OCI-LY7 (cell line): ENCODE results near the gene TUBB3. TPM values are rescaled to one million over a fixed set of nuclear protein-coding genes. Genes with fewer than 3 reads are reported as not detected.

ENCODE experiments used
- BruUV-seq: library from RNA; stranded (reverse); fragments of 400-500 nt; replicated peaks from 2 replicates; lab custom pipeline; 2021; lab: Mats Ljungman, UMichigan
- CTCF ChIA-PET: fragments of 300-600 bp; sonication (Branson Sonifier 250); formaldehyde crosslinking; loops from one replicate; lab custom pipeline; 2022; ENCODE audit warnings: antibody characterized with exemption; ENCODE audit not compliant: unreplicated experiment; lab: Charles Lee
- POLR2A ChIA-PET: fragments of 300-600 bp; sonication (Branson Sonifier 250); formaldehyde crosslinking; loops from one replicate; lab custom pipeline; 2022; ENCODE audit warnings: antibody characterized with exemption; lab: Charles Lee
- DNase-seq: peaks from one replicate; pipeline ENCODE4 v3.0.0-alpha.2; 2015; ENCODE audit warnings: low spot score
- H2AFZ ChIP-seq: fragments of 200-600 bp; sonication (generic), shearing (Covaris generic); 2 replicates; pipeline ENCODE4 v1.6.1; 2014; ENCODE audit warnings: mild to moderate bottlenecking, antibody characterized with exemption, low read length, moderate library complexity
- H3K27ac ChIP-seq: fragments of 200-600 bp; sonication (generic); 2 replicates; pipeline ENCODE4 v1.5.1; 2014; ENCODE audit warnings: mixed run types, low read depth, mild to moderate bottlenecking, moderate library complexity, low read length, inconsistent platforms; ENCODE audit not compliant: poor library complexity, severe bottlenecking
- H3K36me3 ChIP-seq: fragments of 200-600 bp; sonication (generic); 2 replicates; pipeline ENCODE4 v1.6.1; 2014; ENCODE audit warnings: mild to moderate bottlenecking, antibody characterized with exemption, low read length, moderate library complexity, mixed read lengths; ENCODE audit not compliant: insufficient read depth
- H3K4me1 ChIP-seq: fragments of 200-600 bp; sonication (generic); 2 replicates; pipeline ENCODE4 v1.5.1; 2014; ENCODE audit warnings: mild to moderate bottlenecking, low read length; ENCODE audit not compliant: insufficient read depth, poor library complexity, severe bottlenecking
- H3K4me2 ChIP-seq: fragments of 200-600 bp; sonication (generic); 2 replicates; pipeline ENCODE4 v1.6.1; 2014; ENCODE audit warnings: mild to moderate bottlenecking, low read length
- H3K4me3 ChIP-seq: fragments of 200-600 bp; sonication (generic); 2 replicates; pipeline ENCODE4 v1.5.1; 2014; ENCODE audit warnings: mild to moderate bottlenecking, low read depth, low read length; ENCODE audit not compliant: poor library complexity, severe bottlenecking
- H3K79me2 ChIP-seq: fragments of 200-600 bp; sonication (generic); 2 replicates; pipeline ENCODE4 v1.6.1; 2016; ENCODE audit warnings: low read depth, mild to moderate bottlenecking, low read length, moderate library complexity, mixed read lengths; ENCODE audit not compliant: insufficient read depth
- H3K9me2 ChIP-seq: fragments of 200-600 bp; sonication (generic); 2 replicates; pipeline ENCODE4 v1.6.1; 2016; ENCODE audit warnings: mild to moderate bottlenecking, low read length, mixed read lengths; ENCODE audit not compliant: insufficient read depth
- H3K9me3 ChIP-seq: fragments of 200-600 bp; sonication (generic); 2 replicates; pipeline ENCODE4 v1.6.1; 2014; ENCODE audit warnings: mild to moderate bottlenecking, mixed run types, low read length, mixed read lengths
- H4K20me1 ChIP-seq: fragments of 200-600 bp; sonication (generic); 2 replicates; pipeline ENCODE4 v1.6.1; 2014; ENCODE audit warnings: mild to moderate bottlenecking, antibody characterized with exemption, low read length, moderate library complexity, mixed read lengths; ENCODE audit not compliant: insufficient read depth
- CTCF ChIP-seq: fragments of 200-600 bp; sonication (generic); conservative IDR thresholded peaks from 2 replicates; pipeline ENCODE4 v1.5.1; 2014; ENCODE audit warnings: mild to moderate bottlenecking, antibody characterized with exemption, low read length, moderate library complexity, mixed read lengths
- EZH2phosphoT487 ChIP-seq: fragments of 200-600 bp; sonication (generic); IDR thresholded peaks from 2 replicates; pipeline ENCODE4 v1.6.1; 2018; ENCODE audit warnings: low read depth, borderline replicate concordance, mild to moderate bottlenecking, mixed run types, antibody characterized with exemption, low read length, moderate library complexity, mixed read lengths
- intact Hi-C: fragments of 100-400 bp; cut with micrococcal nuclease; formaldehyde crosslinking; loops from one replicate; pipeline ENCODE4 v1.10.0; 2022; ENCODE audit not compliant: unreplicated experiment
- total RNA-seq, 2 experiments: library from RNA; depleted of rRNA in 1 of 2; stranded (reverse); fragments of >200 nt in 1 of 2; shearing (Covaris generic) in 1 of 2; gene quantifications; 2 replicates each; pipeline ENCODE4 v1.2.3, GENCODE V29; 2014 to 2022

TUBB3 gene
- total RNA-seq, 2 experiments from 2014 or later, result 63.7 to 192 TPM

GRCh38 chr16:89957216-89957785 is 34.2 kb downstream of the TUBB3 start:
- no peaks in the 10 kb centered on the region for H3K9me3 ChIP-seq
- no peak for DNase-seq
- ChIA-PET POLR2A (interaction anchor here (0.7 to 1.7 kb wide), 10 partner anchors 10 to 84 kb away, joined by 3 to 9 read pairs (median 5); partner anchors contain the start of gene DEF8), CTCF (interaction anchor here (1.4 kb wide), 1 partner anchor 16 kb away, joined by 5 read pairs; no protein-coding TSS in a partner anchor)
- intact Hi-C loops, result no loop called here
- H3K4me1 ChIP-seq, result peaks cover 65% of the 10 kb centered on the region
- no peak overlapping the region for H2AFZ ChIP-seq
- peak overlapping the region; percentile 97 for H3K27ac ChIP-seq
- BruUV-seq, result no TSS peak
- peak overlapping the region; percentile 35 for H3K4me3 ChIP-seq
- TF ChIP-seq EZH2phosphoT487, result no peak
- TF ChIP-seq CTCF, result no peak
- H3K36me3 ChIP-seq, result peaks cover 86% of the 10 kb centered on the region
- H3K4me2 ChIP-seq, result peak overlapping the region; percentile 86
- peaks cover 56% of the 10 kb centered on the region for H3K79me2 ChIP-seq
- H3K9me2 ChIP-seq, result no peaks in the 10 kb centered on the region
- H4K20me1 ChIP-seq, result peaks cover 8% of the 10 kb centered on the region; the same call in 1 of the 2 replicates

GRCh38 chr16:89958068-89958467 is 34.9 kb downstream of the TUBB3 start:
- Histone ChIP-seq H3K4me3 (no peak overlapping the region), H3K9me3 (no peaks in the 10 kb centered on the region), H3K27ac (peak overlapping the region; percentile 97), H3K4me1 (peaks cover 57% of the 10 kb centered on the region), H3K79me2 (peaks cover 48% of the 10 kb centered on the region), H3K36me3 (peaks cover 88% of the 10 kb centered on the region), H2AFZ (no peak overlapping the region), H3K9me2 (no peaks in the 10 kb centered on the region), H4K20me1 (peaks cover 8% of the 10 kb centered on the region; the same call in 1 of the 2 replicates), H3K4me2 (no peak overlapping the region)
- intact Hi-C loops, result no loop called here
- DNase-seq, result peak; percentile 64
- ChIA-PET CTCF (no interaction called here), POLR2A (interaction anchor here (1.3 to 1.5 kb wide), 3 partner anchors 12 to 36 kb away, joined by 3 to 5 read pairs (median 4); no protein-coding TSS in a partner anchor)
- BruUV-seq, result no TSS peak
- TF ChIP-seq EZH2phosphoT487 (no peak), CTCF (no peak)

GRCh38 chr16:89958596-89958995 is 35.5 kb downstream of the TUBB3 start:
- DNase-seq, result no peak
- Histone ChIP-seq H3K9me2 (no peaks in the 10 kb centered on the region), H4K20me1 (peaks cover 8% of the 10 kb centered on the region; the same call in 1 of the 2 replicates), H3K9me3 (no peaks in the 10 kb centered on the region), H3K27ac (peak overlapping the region; percentile 97), H3K79me2 (peaks cover 43% of the 10 kb centered on the region), H3K4me3 (no peak overlapping the region), H3K4me2 (no peak overlapping the region), H3K4me1 (peaks cover 52% of the 10 kb centered on the region), H2AFZ (no peak overlapping the region), H3K36me3 (peaks cover 93% of the 10 kb centered on the region)
- intact Hi-C loops, result no loop called here
- CTCF ChIA-PET, result no interaction called here
- no TSS peak for BruUV-seq
- POLR2A ChIA-PET, result interaction anchor here (1.4 to 1.5 kb wide), 2 partner anchors 11 to 36 kb away, joined by 4 to 5 read pairs; no protein-coding TSS in a partner anchor
- TF ChIP-seq EZH2phosphoT487, result no peak
- TF ChIP-seq CTCF, result no peak
